CD8-positive, alpha-beta memory T cell (primary cell): ENCODE results near the gene KCND1. TPM values are rescaled to one million over a fixed set of nuclear protein-coding genes. Genes with fewer than 3 reads are reported as not detected.

Source experiments
- CTCF ChIA-PET: fragments of 350-600 bp; sonication (Branson Sonifier 250); formaldehyde crosslinking; loops from one replicate; lab custom pipeline; 2021; ENCODE audit warnings: antibody characterized with exemption; lab: Charles Lee
- POLR2A ChIA-PET: fragments of 350-600 bp; sonication (Branson Sonifier 250); formaldehyde crosslinking; loops from one replicate; lab custom pipeline; 2021; ENCODE audit warnings: antibody characterized with exemption; lab: Charles Lee
- DNase-seq, 5 donors: peaks; one replicate each; pipeline versions ENCODE4 v3.0.0 to v3.0.0-alpha.2; 2020 to 2022; ENCODE audit warnings: mixed read lengths in 1 of 5
- H3K27ac ChIP-seq: one replicate; pipeline ENCODE4 v1.7.0; 2013; ENCODE audit warnings: low read depth, mild to moderate bottlenecking, low read length, moderate library complexity
- H3K27me3 ChIP-seq: 2 replicates; pipeline ENCODE4 v1.7.0; 2013; ENCODE audit warnings: low read length, mild to moderate bottlenecking; ENCODE audit not compliant: insufficient read depth, poor library complexity, severe bottlenecking
- H3K36me3 ChIP-seq: 2 replicates; pipeline ENCODE4 v1.7.0; 2013; ENCODE audit warnings: mild to moderate bottlenecking, low read length, moderate library complexity; ENCODE audit not compliant: insufficient read depth
- H3K4me1 ChIP-seq: 2 replicates; pipeline ENCODE4 v1.7.0; 2013; ENCODE audit warnings: mild to moderate bottlenecking, low read length, moderate library complexity; ENCODE audit not compliant: insufficient read depth
- H3K4me3 ChIP-seq: 2 replicates; pipeline ENCODE4 v1.7.0; 2013; ENCODE audit warnings: mild to moderate bottlenecking, low read length
- H3K9me3 ChIP-seq: 2 replicates; pipeline ENCODE4 v1.7.0; 2013; ENCODE audit warnings: mild to moderate bottlenecking, low read length
- H3K27ac Mint-ChIP-seq, 8 donors: one replicate each; pipeline ENCODE4 v1.8.0; 2020 to 2021; ENCODE audit warnings: mixed read lengths in 8 of 8, mild to moderate bottlenecking in 6 of 8, inconsistent platforms in 3 of 8, moderate library complexity in 3 of 8
- H3K27me3 Mint-ChIP-seq, 2 donors: one replicate each; pipeline ENCODE4 v1.8.0; 2020 to 2021; ENCODE audit warnings: mixed read lengths in 2 of 2, mild to moderate bottlenecking in 1 of 2, moderate library complexity in 1 of 2
- H3K36me3 Mint-ChIP-seq, 3 donors: one replicate each; pipeline ENCODE4 v1.8.0; 2020 to 2021; ENCODE audit warnings: mixed read lengths in 3 of 3, inconsistent platforms in 1 of 3, mild to moderate bottlenecking in 1 of 3
- H3K4me1 Mint-ChIP-seq, 3 donors: one replicate each; pipeline ENCODE4 v1.8.0; 2020 to 2021; ENCODE audit warnings: mixed read lengths in 3 of 3, inconsistent platforms in 1 of 3, mild to moderate bottlenecking in 1 of 3
- H3K4me3 Mint-ChIP-seq, 7 donors: one replicate each; pipeline ENCODE4 v1.8.0; 2020 to 2021; ENCODE audit warnings: mixed read lengths in 7 of 7, mild to moderate bottlenecking in 6 of 7, moderate library complexity in 4 of 7, inconsistent platforms in 2 of 7
- H3K9me3 Mint-ChIP-seq, 5 donors: one replicate each; pipeline ENCODE4 v1.8.0; 2020 to 2022; ENCODE audit warnings: mixed read lengths in 5 of 5, mild to moderate bottlenecking in 3 of 5, moderate library complexity in 2 of 5, inconsistent platforms in 1 of 5
- polyA plus RNA-seq: library from polyadenylated mRNA; unstranded; fragments of 300-500 nt; fragmentation: Illumina TruSeq; gene quantifications from one replicate; pipeline ENCODE4 v1.2.3, GENCODE V29; 2021
- total RNA-seq, 2 experiments: library from RNA; stranded (reverse); gene quantifications; one replicate each; pipeline ENCODE4 v1.2.3, GENCODE V29; 2021

Gene KCND1
- total and polyA plus RNA-seq, 3 experiments from 2014 or later = 0.06 to 1.1 (median 0.72) TPM

- Mint-ChIP-seq H3K27me3 (peaks cover 0 to 3% of the 10 kb centered on the region in 2 donors), H3K4me1 (peaks cover 61 to 81% (median 71%) of the 10 kb centered on the region in 3 donors), H3K27ac (peak overlapping the region; percentile 85 to 97 (median 94)), H3K9me3 (peaks cover 0 to 3% (median 0%) of the 10 kb centered on the region in 5 donors), H3K4me3 (peak overlapping the region; percentile 95 to 98 (median 96)), H3K36me3 (peaks cover 12 to 66% (median 16%) of the 10 kb centered on the region in 3 donors)
- Histone ChIP-seq H3K36me3 (peaks cover 33% of the 10 kb centered on the region), H3K27ac (peak overlapping the region; percentile 95), H3K4me3 (peak overlapping the region; percentile 94), H3K9me3 (no peaks in the 10 kb centered on the region), H3K4me1 (peaks cover 63% of the 10 kb centered on the region), H3K27me3 (no peaks in the 10 kb centered on the region)
- DNase-seq = peak; percentile 76 to 94 (median 89)
- CTCF ChIA-PET = interaction anchor here (0.8 to 1.5 kb wide), 5 partner anchors 20 to 41 kb away, joined by 3 to 9 read pairs (median 3); partner anchors contain the start of genes PQBP1 and TIMM17B
- POLR2A ChIA-PET = interaction anchor here (0.5 to 1.0 kb wide), 2 partner anchors 28 to 29 kb away, joined by 5 to 9 read pairs; no protein-coding TSS in a partner anchor
Measured at GRCh38 chrX:48917139-48918001, 54.3 kb downstream of the KCND1 start.

GRCh38 chrX:48914593-48915493 lies 56.8 kb downstream of the KCND1 start:
- Histone ChIP-seq H3K9me3 (no peaks in the 10 kb centered on the region), H3K4me3 (peak overlapping the region; percentile 60), H3K36me3 (peaks cover 33% of the 10 kb centered on the region), H3K4me1 (peaks cover 55% of the 10 kb centered on the region), H3K27ac (no peak overlapping the region), H3K27me3 (no peaks in the 10 kb centered on the region)
- no peak for DNase-seq
- Mint-ChIP-seq H3K9me3 (peaks cover 0 to 3% (median 0%) of the 10 kb centered on the region in 5 donors), H3K27ac (peak overlapping the region; percentile 14 to 90 (median 62)), H3K4me1 (peaks cover 58 to 77% (median 70%) of the 10 kb centered on the region in 3 donors), H3K4me3 (peak overlapping the region; percentile 23 to 97 (median 95)), H3K36me3 (peaks cover 14 to 72% (median 16%) of the 10 kb centered on the region in 3 donors), H3K27me3 (peaks cover 0 to 14% of the 10 kb centered on the region in 2 donors)
- ChIA-PET POLR2A (no interaction called here), CTCF (interaction anchor here (1.4 kb wide), 1 partner anchor 25 kb away, joined by 3 read pairs; no protein-coding TSS in a partner anchor)

GRCh38 chrX:48913605-48914366 lies 57.9 kb downstream of the KCND1 start:
- ChIA-PET CTCF (interaction anchor here (3.0 to 3.1 kb wide), 2 partner anchors 22 to 23 kb away, joined by 9 to 10 read pairs; no protein-coding TSS in a partner anchor), POLR2A (no interaction called here)
- H3K9me3 ChIP-seq = no peaks in the 10 kb centered on the region
- H3K36me3 ChIP-seq = peaks cover 33% of the 10 kb centered on the region
- H3K27me3 ChIP-seq = no peaks in the 10 kb centered on the region
- Mint-ChIP-seq H3K4me1 (peaks cover 54 to 68% (median 67%) of the 10 kb centered on the region in 3 donors), H3K4me3 (peak overlapping the region; percentile 23 to 97 (median 65)), H3K9me3 (peaks cover 0 to 3% (median 0%) of the 10 kb centered on the region in 5 donors), H3K27me3 (peaks cover 0 to 14% of the 10 kb centered on the region in 2 donors), H3K27ac (peak overlapping the region in 7 of 8 donors; percentile 6 to 92 (median 25)), H3K36me3 (peaks cover 14 to 69% (median 16%) of the 10 kb centered on the region in 3 donors)
- no peak overlapping the region for H3K4me3 ChIP-seq
- no peak for DNase-seq
- peaks cover 55% of the 10 kb centered on the region for H3K4me1 ChIP-seq
- no peak overlapping the region for H3K27ac ChIP-seq

- H3K36me3 ChIP-seq = peaks cover 26% of the 10 kb centered on the region
- ChIA-PET CTCF (interaction anchor here (1.0 to 3.1 kb wide), 5 partner anchors 11 to 35 kb away, joined by 3 to 10 read pairs (median 4); partner anchors contain the start of genes PQBP1 and TIMM17B), POLR2A (interaction anchor here (0.8 to 2.7 kb wide), 4 partner anchors 9 to 91 kb away, joined by 3 to 15 read pairs (median 8); partner anchors contain the start of genes GRIPAP1, PQBP1 and TIMM17B)
- no peaks in the 10 kb centered on the region for H3K27me3 ChIP-seq
- Mint-ChIP-seq H3K4me3 (peak within 1 kb of the TSS; percentile 86 to 94 (median 88)), H3K36me3 (peaks cover 6 to 61% (median 6%) of the 10 kb centered on the region in 3 donors), H3K27ac (peak within 1 kb of the TSS; percentile 90 to 99 (median 95)), H3K4me1 (peaks cover 43 to 61% (median 58%) of the 10 kb centered on the region in 3 donors), H3K9me3 (no peaks in the 10 kb centered on the region), H3K27me3 (peaks cover 0 to 12% of the 10 kb centered on the region in 2 donors)
- peaks cover 55% of the 10 kb centered on the region for H3K4me1 ChIP-seq
- peak; percentile 78 to 93 (median 87) for DNase-seq
- H3K4me3 ChIP-seq = peak within 1 kb of the TSS; percentile 65
- H3K27ac ChIP-seq = peak within 1 kb of the TSS; percentile 92
- H3K9me3 ChIP-seq = no peaks in the 10 kb centered on the region
Measured at GRCh38 chrX:48911412-48912182, 60.0 kb downstream of the KCND1 start, which contains the start of gene SLC35A2. Gene SLC35A2, minus strand, starts transcription at chrX:48911646. Its CDS starts 10 bp downstream, at chrX:48911636.

Other genes with a start within 250 kb of the KCND1 start
- not detected for gene GLOD5, start 210.1 kb downstream of the KCND1 start, total RNA-seq
- not detected for gene GLOD5, start 210.1 kb downstream of the KCND1 start, polyA plus RNA-seq
- gene GATA1, start 185.3 kb downstream of the KCND1 start, total RNA-seq = not detected
- not detected for gene GATA1, start 185.3 kb downstream of the KCND1 start, polyA plus RNA-seq
- gene HDAC6, start 169.8 kb downstream of the KCND1 start, total RNA-seq = 10 to 100 TPM; 53.5 to 65.0 TPM
- gene HDAC6, start 169.8 kb downstream of the KCND1 start, polyA plus RNA-seq = 25.7 TPM
- gene ERAS, start 145.3 kb downstream of the KCND1 start, total RNA-seq = under 1 TPM in 1 of 2 experiments, not detected in 1; 0.18 TPM
- not detected for gene ERAS, start 145.3 kb downstream of the KCND1 start, polyA plus RNA-seq
- 1 to 10 TPM; 2.3 to 3.2 TPM for gene PCSK1N, start 136.2 kb downstream of the KCND1 start, total RNA-seq
- 11.1 TPM for gene PCSK1N, start 136.2 kb downstream of the KCND1 start, polyA plus RNA-seq
- gene TIMM17B, start 74.1 kb downstream of the KCND1 start, total RNA-seq = 10 to 100 TPM; 87.5 to 93.6 TPM
- 68.5 TPM for gene TIMM17B, start 74.1 kb downstream of the KCND1 start, polyA plus RNA-seq
- 100 to 1,000 TPM; 101 to 106 TPM for gene PQBP1, start 73.9 kb downstream of the KCND1 start, total RNA-seq
- gene PQBP1, start 73.9 kb downstream of the KCND1 start, polyA plus RNA-seq = 83.5 TPM
- 10 to 100 TPM; 27.1 to 27.2 TPM for gene SLC35A2, start 60.2 kb downstream of the KCND1 start, total RNA-seq
- gene SLC35A2, start 60.2 kb downstream of the KCND1 start, polyA plus RNA-seq = 13.2 TPM
- 100 to 1,000 TPM; 269 to 273 TPM for gene PIM2, start 52.8 kb downstream of the KCND1 start, total RNA-seq
- gene PIM2, start 52.8 kb downstream of the KCND1 start, polyA plus RNA-seq = 212 TPM
- 10 to 100 TPM; 67.3 to 69.1 TPM for gene OTUD5, start 14.2 kb downstream of the KCND1 start, total RNA-seq
- gene OTUD5, start 14.2 kb downstream of the KCND1 start, polyA plus RNA-seq = 47.5 TPM
- gene GRIPAP1, start 30.4 kb upstream of the KCND1 start, total RNA-seq = 10 to 100 TPM; 56.8 to 57.7 TPM
- 21.2 TPM for gene GRIPAP1, start 30.4 kb upstream of the KCND1 start, polyA plus RNA-seq
- 10 to 100 TPM; 32.4 to 35.4 TPM for gene TFE3, start 71.5 kb upstream of the KCND1 start, total RNA-seq
- 7.7 TPM for gene TFE3, start 71.5 kb upstream of the KCND1 start, polyA plus RNA-seq
- 1 to 10 TPM; 5.1 to 5.4 TPM for gene CCDC120, start 87.2 kb upstream of the KCND1 start, total RNA-seq
- gene CCDC120, start 87.2 kb upstream of the KCND1 start, polyA plus RNA-seq = 1.5 TPM
- 10 to 100 TPM; 13.1 to 14.5 TPM for gene PRAF2, start 102.2 kb upstream of the KCND1 start, total RNA-seq
- 62.6 TPM for gene PRAF2, start 102.2 kb upstream of the KCND1 start, polyA plus RNA-seq
- 10 to 100 TPM; 41.4 to 46.2 TPM for gene WDR45, start 108.0 kb upstream of the KCND1 start, total RNA-seq
- gene WDR45, start 108.0 kb upstream of the KCND1 start, polyA plus RNA-seq = 56.9 TPM
- 10 to 100 TPM; 20.4 to 23.3 TPM for gene GPKOW, start 151.9 kb upstream of the KCND1 start, total RNA-seq
- 31.8 TPM for gene GPKOW, start 151.9 kb upstream of the KCND1 start, polyA plus RNA-seq
- gene MAGIX, start 190.9 kb upstream of the KCND1 start, total RNA-seq = 1 to 10 TPM; 1.4 TPM
- gene MAGIX, start 190.9 kb upstream of the KCND1 start, polyA plus RNA-seq = 0.25 TPM
- 10 to 100 TPM; 95.2 to 98.1 TPM for gene PLP2, start 200.1 kb upstream of the KCND1 start, total RNA-seq
- 160 TPM for gene PLP2, start 200.1 kb upstream of the KCND1 start, polyA plus RNA-seq
- gene PRICKLE3, start 214.5 kb upstream of the KCND1 start, total RNA-seq = 10 to 100 TPM; 13.3 to 13.5 TPM
- gene PRICKLE3, start 214.5 kb upstream of the KCND1 start, polyA plus RNA-seq = 3.0 TPM
- gene SYP, start 228.3 kb upstream of the KCND1 start, total RNA-seq = 1 to 10 TPM; 1.9 to 2.5 TPM
- 0.25 TPM for gene SYP, start 228.3 kb upstream of the KCND1 start, polyA plus RNA-seq